Jurkat, Clone E6-1 (cell line): ENCODE results near the gene SLC3A2.

Experiments
- DNase-seq: peaks from one replicate; pipeline ENCODE4 v3.0.0-alpha.2; 2011; ENCODE audit warnings: low read depth, low spot score
- H3K4me3 ChIP-seq: 2 replicates; pipeline ENCODE4 v1.5.1; 2011; ENCODE audit warnings: mild to moderate bottlenecking, low read length, control low read depth, moderate library complexity

Gene SLC3A2

GRCh38 chr11:62902932-62903331 is 22.2 kb downstream of the SLC3A2 start:
- H3K4me3 ChIP-seq, result no peak overlapping the region
- DNase-seq, result no peak

GRCh38 chr11:62905296-62905695 is 24.6 kb downstream of the SLC3A2 start:
- H3K4me3 ChIP-seq, result no peak overlapping the region
- DNase-seq, result no peak

- peak; percentile 67 for DNase-seq
- no peak overlapping the region for H3K4me3 ChIP-seq
Measured at GRCh38 chr11:62905927-62906531, 25.3 kb downstream of the SLC3A2 start.

- no peak overlapping the region for H3K4me3 ChIP-seq
- no peak for DNase-seq
Measured at GRCh38 chr11:62908468-62909072, 27.9 kb downstream of the SLC3A2 start.

- no peak for DNase-seq
Measured at GRCh38 chr11:62909107-62909894, 28.6 kb downstream of the SLC3A2 start.

GRCh38 chr11:62910141-62910882 is 29.6 kb downstream of the SLC3A2 start:
- H3K4me3 ChIP-seq, result no peak overlapping the region
- no peak for DNase-seq

More at GRCh38 chr11:62909107-62909894, 28.6 kb downstream of the SLC3A2 start:
- H3K4me3 ChIP-seq, result no peak overlapping the region

GRCh38 chr11:62911137-62912130 is 30.7 kb downstream of the SLC3A2 start:
- peak; percentile 35 for DNase-seq
- H3K4me3 ChIP-seq, result no peak overlapping the region

- H3K4me3 ChIP-seq, result no peak overlapping the region
- DNase-seq, result no peak
Measured at GRCh38 chr11:62912268-62912667, 31.6 kb downstream of the SLC3A2 start.

- no peak overlapping the region for H3K4me3 ChIP-seq
- DNase-seq, result no peak
Measured at GRCh38 chr11:62914416-62914815, 33.7 kb downstream of the SLC3A2 start.

GRCh38 chr11:62917906-62918502 is 37.3 kb downstream of the SLC3A2 start:
- DNase-seq, result no peak
- H3K4me3 ChIP-seq, result no peak overlapping the region

- no peak for DNase-seq
- H3K4me3 ChIP-seq, result no peak overlapping the region
Measured at GRCh38 chr11:62918531-62918930, 37.8 kb downstream of the SLC3A2 start.

GRCh38 chr11:62919476-62919875 is 38.8 kb downstream of the SLC3A2 start:
- DNase-seq, result no peak
- no peak overlapping the region for H3K4me3 ChIP-seq

GRCh38 chr11:62919898-62920640 is 39.4 kb downstream of the SLC3A2 start:
- H3K4me3 ChIP-seq, result no peak overlapping the region
- DNase-seq, result no peak

GRCh38 chr11:62921201-62921572 is 40.5 kb downstream of the SLC3A2 start, which contains the start of gene CHRM1:
Gene CHRM1, minus strand, starts transcription at chr11:62921363. Its CDS starts 10,263 bp downstream, at chr11:62911100.
- H3K4me3 ChIP-seq, result no peak within 1 kb of the TSS
- DNase-seq, result no peak

GRCh38 chr11:62921573-62922188 is 41.0 kb downstream of the SLC3A2 start:
- no peak overlapping the region for H3K4me3 ChIP-seq
- DNase-seq, result no peak

GRCh38 chr11:62922189-62922589 is 41.5 kb downstream of the SLC3A2 start:
- no peak overlapping the region for H3K4me3 ChIP-seq
- DNase-seq, result no peak
